Esophagus muscularis mucosa (tissue), 4 donors: ENCODE data around the gene NAA25. TPM values are rescaled to one million over a fixed set of nuclear protein-coding genes. Genes with fewer than 3 reads are reported as not detected.

Source experiments
- DNase-seq: peaks from one replicate; pipeline ENCODE4 v3.0.0-alpha.2; 2017; ENCODE audit errors: extremely low spot score
- H3K27ac ChIP-seq, 4 donors: fragments of 200-600 bp; sonication (generic); replicated peaks in 1 of 4; 1 replicate in 3 of 4; 2 replicates in 1 of 4; pipeline ENCODE4 v1.5.1; 2016 to 2019; ENCODE audit warnings: mild to moderate bottlenecking in 1 of 4
- H3K27me3 ChIP-seq, 4 donors: fragments of 200-600 bp; sonication (generic); one replicate each; pipeline versions ENCODE4 v1.5.1 to v1.6.0; 2016 to 2019
- H3K36me3 ChIP-seq, 4 donors: fragments of 200-600 bp; sonication (generic); one replicate each; pipeline ENCODE4 v1.5.1; 2016 to 2019
- H3K4me1 ChIP-seq, 4 donors: fragments of 200-600 bp; sonication (generic); one replicate each; pipeline ENCODE4 v1.5.1; 2016 to 2019
- H3K4me3 ChIP-seq, 4 donors: fragments of 200-600 bp; sonication (generic); 1 replicate in 2 of 4; 2 replicates in 2 of 4; pipeline ENCODE4 v1.5.1; 2016 to 2019; ENCODE audit warnings: mild to moderate bottlenecking in 4 of 4, moderate library complexity in 1 of 4
- H3K9me3 ChIP-seq, 4 donors: fragments of 200-600 bp; sonication (generic); 1 replicate in 3 of 4; 2 replicates in 1 of 4; pipeline ENCODE4 v1.5.1; 2016 to 2019
- CTCF ChIP-seq, 3 experiments: fragments of 200-600 bp in 2 of 3; fragments of 450-650 bp in 1 of 3; sonication (generic) in 2 of 3; IDR thresholded peaks; one replicate each; pipeline ENCODE4 v1.5.1; 2017 to 2019; ENCODE audit warnings: antibody characterized with exemption in 3 of 3, mild to moderate bottlenecking in 2 of 3, moderate library complexity in 1 of 3
- EP300 ChIP-seq: sonication (generic); formaldehyde crosslinking; IDR thresholded peaks from one replicate; pipeline ENCODE4 v1.6.1; 2017; ENCODE audit warnings: antibody characterized with exemption
- POLR2A ChIP-seq: fragments of 450-650 bp; IDR thresholded peaks from one replicate; pipeline ENCODE4 v1.6.1; 2017; ENCODE audit warnings: antibody characterized with exemption, moderate library complexity, mild to moderate bottlenecking, low read depth
- POLR2AphosphoS5 ChIP-seq, 2 donors: sonication (generic); formaldehyde crosslinking; IDR thresholded peaks; one replicate each; pipeline ENCODE4 v1.6.1; 2017; ENCODE audit warnings: antibody characterized with exemption in 2 of 2
- WGBS: methylation state at CpG from one replicate; pipeline ENCODE4 v1.1.5; 2018; 5-methylcytosine and 5-hydroxymethylcytosine counted together
- intact Hi-C: fragments of 100-400 bp; cut with DNase I; formaldehyde crosslinking; loops from one replicate; pipeline ENCODE4 v1.15.1; 2023
- total RNA-seq, 4 donors: library from RNA; depleted of rRNA; stranded (reverse); fragments of >200 nt; gene quantifications; one replicate each; pipeline versions ENCODE4 v1.1.0 to v1.2.1, GENCODE V29; 2016

The NAA25 gene
- total RNA-seq, 4 donors from 2014 or later = 11.9 to 18.7 (median 13.2) TPM

GRCh38 chr12:112035219-112035785 is 73.3 kb downstream of the NAA25 start:
- no peak overlapping the region for H3K4me3 ChIP-seq
- intact Hi-C loops = no loop called here
- H3K4me1 ChIP-seq = no peaks in the 10 kb centered on the region
- H3K36me3 ChIP-seq = peaks cover 62 to 96% (median 86%) of the 10 kb centered on the region in 4 donors
- 84% methylated on average over 4 of the region's 4 CpGs for WGBS
- H3K9me3 ChIP-seq = no peaks in the 10 kb centered on the region
- H3K27ac ChIP-seq = no peak overlapping the region
- H3K27me3 ChIP-seq = no peaks in the 10 kb centered on the region
- TF ChIP-seq EP300 = no peak
- DNase-seq = no peak

- DNase-seq = no peak
- H3K36me3 ChIP-seq = peaks cover 50 to 93% (median 74%) of the 10 kb centered on the region in 4 donors
- 87% methylated on average over 5 of the region's 5 CpGs for WGBS
Measured at GRCh38 chr12:112032292-112032691, 76.3 kb downstream of the NAA25 start.

GRCh38 chr12:112031472-112031871 is 77.1 kb downstream of the NAA25 start:
- intact Hi-C loops = no loop called here
- Histone ChIP-seq H3K9me3 (no peaks in the 10 kb centered on the region), H3K4me3 (no peak overlapping the region), H3K27me3 (no peaks in the 10 kb centered on the region), H3K4me1 (no peaks in the 10 kb centered on the region), H3K27ac (no peak overlapping the region), H3K36me3 (peaks cover 45 to 85% (median 68%) of the 10 kb centered on the region in 4 donors)
- WGBS = 85% methylated on average over 2 of the region's 2 CpGs
- no peak for TF ChIP-seq EP300
- no peak for TF ChIP-seq POLR2AphosphoS5 (IDR thresholded peaks at IDR 0.05)
- no peak for TF ChIP-seq CTCF (IDR thresholded peaks at IDR 0.05)
- TF ChIP-seq POLR2A = no peak
- no peak for DNase-seq

More at GRCh38 chr12:112032292-112032691, 76.3 kb downstream of the NAA25 start:
- H3K9me3 ChIP-seq = no peaks in the 10 kb centered on the region
- H3K4me1 ChIP-seq = no peaks in the 10 kb centered on the region
- intact Hi-C loops = no loop called here
- no peaks in the 10 kb centered on the region for H3K27me3 ChIP-seq
- no peak for TF ChIP-seq EP300
- no peak for TF ChIP-seq CTCF (IDR thresholded peaks at IDR 0.05)
- TF ChIP-seq POLR2A = no peak
- TF ChIP-seq POLR2AphosphoS5 (IDR thresholded peaks at IDR 0.05) = no peak
- no peak overlapping the region for H3K4me3 ChIP-seq
- no peak overlapping the region for H3K27ac ChIP-seq

GRCh38 chr12:112029301-112029700 is 79.3 kb downstream of the NAA25 start:
- H3K9me3 ChIP-seq = no peaks in the 10 kb centered on the region
- 95% methylated on average over 2 of the region's 2 CpGs for WGBS
- no peak for TF ChIP-seq POLR2AphosphoS5 (IDR thresholded peaks at IDR 0.05)
- TF ChIP-seq CTCF (IDR thresholded peaks at IDR 0.05) = no peak
- no peak for DNase-seq
- H3K4me3 ChIP-seq = no peak overlapping the region
- intact Hi-C loops = no loop called here
- H3K27ac ChIP-seq = no peak overlapping the region
- H3K27me3 ChIP-seq = no peaks in the 10 kb centered on the region
- peaks cover 36 to 71% (median 58%) of the 10 kb centered on the region in 4 donors for H3K36me3 ChIP-seq
- no peaks in the 10 kb centered on the region for H3K4me1 ChIP-seq

GRCh38 chr12:112025808-112026375 is 82.7 kb downstream of the NAA25 start:
- WGBS = 77% methylated on average over 4 of the region's 4 CpGs
- no peak overlapping the region for H3K4me3 ChIP-seq
- no peaks in the 10 kb centered on the region for H3K4me1 ChIP-seq
- no peaks in the 10 kb centered on the region for H3K9me3 ChIP-seq
- no peak for TF ChIP-seq POLR2AphosphoS5 (IDR thresholded peaks at IDR 0.05)
- no peak for TF ChIP-seq EP300
- no peak for TF ChIP-seq CTCF (IDR thresholded peaks at IDR 0.05)
- no peak for TF ChIP-seq POLR2A
- DNase-seq = no peak
- intact Hi-C loops = no loop called here
- peaks cover 25 to 72% (median 59%) of the 10 kb centered on the region in 4 donors for H3K36me3 ChIP-seq
- H3K27me3 ChIP-seq = no peaks in the 10 kb centered on the region
- H3K27ac ChIP-seq = no peak overlapping the region
